Stimulated activated CD8-positive, alpha-beta memory T cell treated with anti-CD3 and anti-CD28 coated beads, Interleukin-7, amount 100 ng/mL, for 48 hours (primary cell): ENCODE results near the gene OR56B1.
"Not testable (repeated sequence)": the region's sequence is repeated elsewhere in the genome, so short reads cannot be mapped to it uniquely, and the experiment has no call there.

Experiments
- DNase-seq, 2 donors: peaks; one replicate each; pipeline ENCODE4 v3.0.0-alpha.2; 2020; ENCODE audit warnings: low read depth in 1 of 2; ENCODE audit errors: extremely low read depth in 1 of 2

The OR56B1 gene

GRCh38 chr11:5736396-5736795 is at the start of gene OR56B1:
Gene OR56B1 (plus strand): TSS chr11:5736448. CDS start chr11:5736517, 69 bp downstream.
- DNase-seq: no peak

GRCh38 chr11:5688482-5688881 is 47.8 kb upstream of the OR56B1 start:
- DNase-seq: no peak

GRCh38 chr11:5689551-5689983 is 46.7 kb upstream of the OR56B1 start, which contains the start of gene TRIM22:
Gene TRIM22 (plus strand): TSS chr11:5689790. CDS start chr11:5696233, 6,443 bp downstream.
- DNase-seq: peak in 1 of 2 donors; percentile 18

GRCh38 chr11:5690216-5690615 is 46.0 kb upstream of the OR56B1 start:
- no peak for DNase-seq

GRCh38 chr11:5690736-5691135 is 45.5 kb upstream of the OR56B1 start:
- no peak for DNase-seq

- not testable (repeated sequence) for DNase-seq
These were observed 44.8 kb upstream of the OR56B1 start for GRCh38 chr11:5691238-5691963.

GRCh38 chr11:5691964-5692361 is 44.3 kb upstream of the OR56B1 start:
- DNase-seq: no peak

- DNase-seq: no peak
These were observed 41.6 kb upstream of the OR56B1 start for GRCh38 chr11:5694642-5695041.

GRCh38 chr11:5695580-5695979 is 40.7 kb upstream of the OR56B1 start:
- no peak for DNase-seq

- no peak for DNase-seq
These were observed 40.0 kb upstream of the OR56B1 start for GRCh38 chr11:5696210-5696609.

- DNase-seq: no peak
These were observed 38.0 kb upstream of the OR56B1 start for GRCh38 chr11:5698281-5698680.

- no peak for DNase-seq
These were observed 35.7 kb upstream of the OR56B1 start for GRCh38 chr11:5700421-5701054.

GRCh38 chr11:5701055-5701577 is 35.1 kb upstream of the OR56B1 start:
- no peak for DNase-seq

- DNase-seq: no peak
These were observed 32.3 kb upstream of the OR56B1 start for GRCh38 chr11:5703741-5704536.

GRCh38 chr11:5705688-5706087 is 30.6 kb upstream of the OR56B1 start:
- no peak for DNase-seq

GRCh38 chr11:5712507-5712906 is 23.7 kb upstream of the OR56B1 start:
- DNase-seq: no peak

GRCh38 chr11:5713695-5714094 is 22.6 kb upstream of the OR56B1 start:
- no peak for DNase-seq

GRCh38 chr11:5716518-5716917 is 19.7 kb upstream of the OR56B1 start:
- DNase-seq: not testable (repeated sequence)

GRCh38 chr11:5719703-5720495 is 16.3 kb upstream of the OR56B1 start:
- no peak for DNase-seq

- no peak for DNase-seq
These were observed 13.6 kb upstream of the OR56B1 start for GRCh38 chr11:5722622-5723021.
